K562 (cell line): ENCODE data around the gene PAX2. TPM values are rescaled to one million over a fixed set of nuclear protein-coding genes. Genes with fewer than 3 reads are reported as not detected.

Source experiments
- GTF2B ChIP-seq: IDR thresholded peaks from 2 replicates; pipeline ENCODE4 v1.6.1; 2011; ENCODE audit not compliant: insufficient read length; ENCODE audit errors: extremely low read depth
- GTF3C2 ChIP-seq: IDR thresholded peaks from 3 replicates; pipeline ENCODE4 v1.6.1; 2011; ENCODE audit warnings: borderline replicate concordance, mild to moderate bottlenecking, moderate library complexity; ENCODE audit not compliant: insufficient read length; ENCODE audit errors: extremely low read depth
- YBX1 ChIP-seq: fragments of 450-650 bp; IDR thresholded peaks from 2 replicates; pipeline ENCODE4 v1.7.1; 2016; ENCODE audit warnings: mild to moderate bottlenecking
- ZFP91 ChIP-seq: sonication (generic); formaldehyde crosslinking; IDR thresholded peaks from 2 replicates; pipeline ENCODE4 v1.8.0; 2022; ENCODE audit warnings: mild to moderate bottlenecking, missing genetic modification reagents
- ZNF174 ChIP-seq: fragments of 250-450 bp; sonication (Bioruptor Pico); IDR thresholded peaks from 2 replicates; pipeline ENCODE4 v1.4.0; 2020; ENCODE audit warnings: mild to moderate bottlenecking
- ZNF696 ChIP-seq: fragments of 250-450 bp; sonication (Bioruptor Pico); conservative IDR thresholded peaks from 2 replicates; pipeline ENCODE4 v1.4.0; 2020; ENCODE audit warnings: mild to moderate bottlenecking, moderate library complexity
- polyA plus RNA-seq, 8 experiments: library from polyadenylated mRNA; depleted of rRNA in 4 of 8; stranded (reverse) in 5 of 8; unstranded in 3 of 8; fragments of >200 nt; fragmentation: Nextera tagmentation in 2 of 8; fragmentation: Illumina TruSeq in 1 of 8; extraction: Ambion mirVana in 2 of 8; extraction: Trizol in 1 of 8; gene quantifications; 2 replicates each; pipeline versions ENCODE4 v1.2.1 to v1.2.3, GENCODE V29; 2011 to 2014; ENCODE audit warnings: inconsistent platforms in 1 of 8, missing spikeins in 1 of 8
- total RNA-seq, 7 experiments: library from RNA; depleted of rRNA in 6 of 7; stranded (reverse); fragments of >200 nt in 6 of 7; fragmentation: Illumina TruSeq in 2 of 7; extraction: Trizol in 2 of 7; gene quantifications; 2 replicates each; pipeline versions ENCODE4 v1.2.1 to v1.2.3, GENCODE V29; 2011 to 2021; ENCODE audit warnings: low replicate concordance in 1 of 7

The PAX2 gene
- total and polyA plus RNA-seq, 9 of the 15 experiments (the other 6 are each of a cell fraction or from before 2014, with no cell fraction given), result not detected

GRCh38 chr10:100775386-100775785 lies 30.0 kb downstream of the PAX2 start (continued):
- TF ChIP-seq ZNF696 (CRISPR knock-in tag) (no peak), ZNF174 (CRISPR knock-in tag) (no peak), GTF2B (no peak), YBX1 (no peak), ZFP91 (CRISPR knock-in tag) (no peak), GTF3C2 (no peak)
